HG02759 (cell line): ENCODE data around the gene RPA1.
"Not testable (repeated sequence)": the region's sequence is repeated elsewhere in the genome, so short reads cannot be mapped to it uniquely, and the experiment has no call there.

Source experiments
- ATAC-seq: cut with Tn5 transposase; IDR thresholded peaks from one replicate; pipeline ENCODE4 v1.9.1; 2021; ENCODE audit warnings: mild to moderate bottlenecking, moderate library complexity; ENCODE audit not compliant: unreplicated experiment

RPA1 gene

GRCh38 chr17:1810450-1811103, 19.2 kb upstream of the RPA1 start:
- no peak for ATAC-seq

- no peak for ATAC-seq
These were observed 16.7 kb upstream of the RPA1 start for GRCh38 chr17:1813088-1813487.

- no peak for ATAC-seq
These were observed 9.1 kb upstream of the RPA1 start for GRCh38 chr17:1820528-1821252.

- ATAC-seq, result no peak
These were observed 601 bp upstream of the RPA1 start for GRCh38 chr17:1829216-1829591.

DNA sequence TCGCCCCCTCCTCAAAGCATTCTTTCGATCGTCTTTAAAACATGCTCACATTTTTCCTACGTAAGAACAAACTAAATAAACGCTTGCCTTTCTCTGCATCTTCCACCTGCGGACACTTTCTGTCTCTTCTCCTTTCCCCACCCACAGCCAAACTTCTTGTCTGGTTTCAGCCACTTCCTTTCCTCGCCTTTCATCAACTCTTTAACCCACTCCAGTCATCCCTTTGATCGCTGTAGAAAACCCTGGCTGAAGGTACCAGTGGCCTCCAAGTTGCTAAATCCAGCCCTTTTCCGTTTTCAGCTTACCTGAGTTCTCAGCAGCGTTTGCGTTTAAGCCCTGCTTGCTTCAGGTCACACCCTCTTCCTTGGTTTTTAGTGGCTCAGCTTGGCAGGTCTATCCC, 483 bp downstream of the RPA1 start:
- no peak for ATAC-seq

DNA sequence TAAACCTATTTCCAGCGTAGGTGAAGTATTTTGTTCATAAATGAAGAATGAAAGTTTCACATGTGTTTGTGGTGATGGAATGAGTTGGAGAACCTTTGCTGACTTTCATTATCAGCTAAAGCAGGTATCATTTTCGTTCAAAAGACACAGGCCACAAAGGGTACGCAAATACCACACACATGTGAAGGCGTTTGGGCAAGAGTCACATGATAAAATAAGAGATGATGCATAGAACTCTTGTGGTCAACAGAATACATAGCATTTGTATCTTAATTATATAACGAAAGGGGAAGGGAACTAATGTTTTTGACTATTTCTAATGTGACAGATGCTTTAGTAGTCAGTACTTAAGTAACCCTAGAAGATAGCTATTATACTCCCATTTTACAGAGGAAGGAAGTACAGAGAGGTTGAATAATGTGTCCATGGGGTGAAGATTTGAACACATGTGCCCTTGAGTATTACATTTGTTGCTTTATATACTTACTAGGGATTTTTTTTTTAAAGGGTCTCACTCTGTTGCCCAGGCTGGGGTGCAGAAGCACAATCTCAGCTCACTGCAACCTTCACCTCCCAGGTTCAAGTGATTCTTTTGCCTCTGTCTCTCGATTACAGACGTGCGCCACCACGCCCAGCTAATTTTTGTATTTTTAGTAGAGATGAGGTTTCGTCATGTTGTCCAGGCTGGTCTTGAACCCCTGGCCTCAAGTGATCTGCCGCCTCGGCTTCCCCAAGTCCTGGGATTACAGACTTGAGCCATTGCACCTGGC, 4.8 kb downstream of the RPA1 start:
- peak; percentile 51 for ATAC-seq

- no peak for ATAC-seq
These were observed 9.7 kb downstream of the RPA1 start for GRCh38 chr17:1839516-1839915.

DNA sequence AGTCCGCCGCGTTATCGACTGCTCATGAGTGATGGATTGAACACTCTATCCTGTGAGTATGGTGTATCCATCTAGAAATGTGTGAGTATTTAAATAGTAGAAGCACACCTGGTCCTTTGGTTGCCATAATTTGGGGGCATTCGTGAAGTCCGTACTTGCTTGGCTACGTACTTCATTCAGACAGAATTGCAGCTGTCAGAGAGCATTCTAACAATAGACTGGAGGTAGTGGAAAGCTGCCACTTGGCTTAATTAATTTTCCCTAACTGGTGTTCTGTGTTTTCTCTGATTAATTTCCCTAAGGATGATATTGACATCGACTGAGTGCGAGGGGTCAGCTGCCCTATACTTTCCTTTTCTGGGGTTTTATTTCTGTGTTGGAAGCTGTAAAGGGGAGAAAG, 14.1 kb downstream of the RPA1 start:
- no peak for ATAC-seq

DNA sequence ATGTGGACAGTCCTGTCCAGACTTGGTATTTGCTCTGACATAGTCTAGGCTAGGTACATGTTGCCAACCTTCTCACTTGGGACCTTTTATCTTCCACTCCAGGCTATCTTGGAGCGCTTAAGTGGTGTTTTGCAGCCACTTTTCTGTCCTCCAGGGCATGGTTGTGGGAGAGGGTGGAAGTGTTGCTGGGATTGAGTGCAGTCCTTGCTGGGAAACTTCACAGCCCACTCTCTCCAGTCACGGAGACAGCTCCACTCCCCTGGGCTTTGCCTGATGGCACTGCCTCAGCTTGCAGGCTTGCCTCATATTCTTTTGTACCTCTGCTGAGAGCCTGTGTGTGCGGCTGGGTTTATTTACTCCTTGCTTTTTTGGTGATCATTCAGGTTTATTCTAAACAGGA, 17.4 kb downstream of the RPA1 start:
- no peak for ATAC-seq

DNA sequence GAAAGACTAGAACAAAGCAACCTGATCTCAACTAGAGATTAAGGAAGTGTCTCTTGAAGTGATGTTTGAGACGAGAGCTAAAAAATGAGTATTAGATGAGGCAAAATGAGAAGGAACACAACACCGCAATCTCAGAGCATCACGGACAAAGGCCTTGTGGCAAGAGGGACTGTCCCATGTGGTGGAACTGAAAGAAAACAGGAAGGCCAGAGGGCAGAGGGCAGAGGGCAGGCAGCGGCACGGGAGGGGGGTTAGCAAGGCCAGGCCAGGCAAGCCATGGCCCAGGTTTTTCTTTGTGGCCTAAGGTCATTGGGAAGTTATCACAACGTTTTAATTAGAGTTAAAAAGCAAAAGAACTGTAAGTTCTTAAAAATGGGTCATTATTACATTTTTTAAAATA, 22.5 kb downstream of the RPA1 start:
- ATAC-seq, result no peak

DNA sequence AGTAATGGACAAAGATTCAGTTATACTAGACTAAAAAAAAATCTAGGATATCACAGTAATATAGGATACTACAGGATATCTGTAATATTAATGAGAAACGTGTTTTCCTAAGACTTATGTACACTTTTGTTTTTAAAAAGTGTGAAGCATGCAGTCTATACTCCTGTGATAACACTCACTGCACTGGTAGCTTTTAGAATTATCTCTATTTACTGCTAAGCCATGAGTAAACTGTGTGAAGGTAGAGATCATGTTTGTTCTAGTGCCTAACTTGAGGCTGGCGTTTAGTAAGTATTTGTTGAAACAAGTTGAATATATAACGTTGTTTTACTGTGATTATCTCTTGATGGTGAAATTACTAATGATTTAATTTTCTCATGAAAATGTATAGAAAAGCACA, 23.9 kb downstream of the RPA1 start:
- no peak for ATAC-seq

- not testable (repeated sequence) for ATAC-seq
These were observed 26.7 kb downstream of the RPA1 start for GRCh38 chr17:1856462-1856861.

- no peak for ATAC-seq
These were observed 31.2 kb downstream of the RPA1 start for GRCh38 chr17:1860978-1861377.

GRCh38 chr17:1861391-1862010, 31.7 kb downstream of the RPA1 start:
- no peak for ATAC-seq

DNA sequence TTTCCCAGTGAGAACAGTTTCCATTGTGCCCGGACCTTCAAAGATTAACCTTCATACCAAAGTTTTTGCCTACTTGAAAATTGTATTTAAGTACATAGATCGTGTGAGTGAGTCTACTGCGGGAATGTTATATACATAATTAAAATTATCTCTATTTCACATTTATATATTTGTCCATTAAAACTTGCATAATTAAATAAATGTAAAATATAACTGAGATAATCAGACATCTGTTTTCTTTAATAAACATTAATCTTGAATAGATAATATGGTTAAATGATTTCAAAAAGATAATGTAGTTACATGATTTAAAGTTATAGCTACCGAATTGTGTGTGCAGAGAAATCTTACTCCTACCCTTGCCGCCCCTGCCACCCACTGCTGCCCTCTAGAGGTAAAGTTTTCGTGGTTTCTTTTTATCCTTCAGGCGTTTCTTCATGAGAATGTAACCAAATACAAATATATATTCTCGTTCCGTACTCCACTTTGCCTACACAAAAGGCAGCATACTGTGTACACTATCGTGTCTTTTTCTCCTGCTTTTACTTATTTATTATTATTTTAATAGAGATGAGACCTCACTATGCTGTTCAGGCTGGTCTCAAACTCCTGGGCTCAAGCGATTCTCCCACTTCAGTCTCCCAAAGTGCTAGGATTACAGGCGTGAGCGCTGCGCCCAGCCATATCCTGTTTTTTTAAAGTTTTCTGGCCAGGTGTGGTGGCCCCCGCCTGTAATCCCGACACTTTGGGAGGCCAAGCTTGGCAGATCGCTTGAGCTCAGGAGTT, 35.6 kb downstream of the RPA1 start:
- no peak for ATAC-seq

DNA sequence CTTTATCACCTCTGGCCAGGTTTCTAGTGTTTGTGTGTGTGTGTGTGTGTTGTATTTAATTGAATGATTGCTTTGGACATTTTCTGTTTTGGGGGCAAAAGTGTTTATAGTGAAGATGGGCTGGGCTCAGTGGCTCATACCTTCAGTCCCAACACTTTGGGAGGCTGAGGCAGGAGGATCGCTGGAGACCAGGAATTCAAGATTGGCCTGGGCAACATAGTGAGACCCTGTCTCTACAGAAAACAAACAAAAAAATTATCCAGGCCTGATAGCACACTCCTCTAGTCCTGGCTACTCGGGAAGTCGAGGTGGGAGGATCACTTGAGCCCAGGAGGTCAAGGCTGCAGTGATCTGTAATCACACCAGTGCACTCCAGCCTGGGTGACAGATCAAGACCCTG, 37.5 kb downstream of the RPA1 start:
- no peak for ATAC-seq

DNA sequence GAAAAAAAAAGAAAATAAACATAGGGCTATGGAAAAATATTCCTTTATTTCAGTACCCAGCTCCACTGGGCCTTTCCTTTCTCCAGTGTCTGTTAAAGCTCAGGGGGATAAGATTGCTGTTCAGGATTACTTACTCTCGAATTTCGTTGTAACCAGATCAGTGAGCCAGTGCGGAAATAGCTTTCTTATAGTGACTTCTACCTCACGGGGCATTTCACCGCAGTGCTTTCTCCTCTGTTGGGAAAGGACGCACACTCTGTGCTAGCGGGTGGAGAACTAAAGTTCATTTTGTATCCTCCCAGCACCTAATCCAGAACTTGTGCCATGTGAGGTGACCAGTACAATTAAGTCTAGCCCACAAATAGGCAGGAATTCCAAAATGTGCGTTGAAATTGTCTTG, 38.3 kb downstream of the RPA1 start:
- no peak for ATAC-seq

DNA sequence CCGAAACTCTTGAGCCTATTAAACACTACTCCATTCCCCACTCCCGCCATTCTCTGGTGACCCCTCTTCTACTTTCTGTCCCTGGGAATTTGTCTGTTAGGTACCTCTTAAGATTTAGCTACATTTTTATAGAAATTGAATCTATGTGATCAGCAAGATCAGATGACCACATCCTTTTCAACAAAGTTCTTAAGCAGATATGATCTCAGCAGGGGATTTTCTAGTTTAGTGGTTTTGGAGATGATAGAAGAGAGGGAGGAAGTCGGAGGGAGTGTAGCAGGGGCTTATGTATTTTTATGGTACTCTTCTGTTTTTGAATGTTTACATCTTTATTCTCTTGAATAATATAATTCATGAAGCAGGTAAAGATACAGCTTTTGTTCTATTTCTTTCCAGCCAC, 40.8 kb downstream of the RPA1 start:
- ATAC-seq, result no peak

GRCh38 chr17:1871756-1872155, 42.0 kb downstream of the RPA1 start:
- no peak for ATAC-seq

- no peak for ATAC-seq
These were observed 42.4 kb downstream of the RPA1 start for GRCh38 chr17:1872254-1872653.

DNA sequence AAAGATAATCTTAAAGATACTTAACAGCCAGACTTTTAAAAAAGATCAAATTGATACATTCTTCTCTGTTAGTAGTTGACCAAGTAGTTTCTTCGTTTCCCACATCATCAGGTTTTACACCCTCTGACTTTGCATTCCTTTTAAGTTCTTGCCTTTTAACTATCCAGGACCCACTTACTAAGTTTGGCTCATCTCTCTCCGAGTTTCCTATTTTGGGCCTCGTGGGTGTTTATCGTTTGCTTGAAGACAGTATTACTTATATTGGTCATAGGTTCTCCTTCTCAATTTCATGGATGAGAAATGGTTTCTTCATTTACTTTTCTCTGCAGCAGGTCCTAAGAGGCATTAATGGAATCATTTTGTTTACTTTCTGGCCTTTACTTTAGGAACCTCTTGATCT, 43.2 kb downstream of the RPA1 start:
- ATAC-seq, result no peak
